Hepatic stellate cell (primary cell): ENCODE measurements around the gene DENND6A.
"Not testable (repeated sequence)": the region's sequence is repeated elsewhere in the genome, so short reads cannot be mapped to it uniquely, and the experiment has no call there.

Experiments
- DNase-seq: peaks from one replicate; pipeline ENCODE4 v3.0.0; 2011; ENCODE audit warnings: low spot score

Gene DENND6A

GRCh38 chr3:57694146-57694545, 1.3 kb upstream of the DENND6A start:
- DNase-seq: no peak

GRCh38 chr3:57692133-57692395, 813 bp downstream of the DENND6A start:
- not testable (repeated sequence) for DNase-seq

GRCh38 chr3:57691411-57692132, 1.3 kb downstream of the DENND6A start:
- peak; percentile 21 for DNase-seq

- no peak for DNase-seq
Measured at GRCh38 chr3:57689367-57690053, 3.4 kb downstream of the DENND6A start.

GRCh38 chr3:57688291-57688690, 4.6 kb downstream of the DENND6A start:
- no peak for DNase-seq

GRCh38 chr3:57683286-57683685, 9.6 kb downstream of the DENND6A start:
- DNase-seq: no peak

- peak; percentile 7 for DNase-seq
Measured at GRCh38 chr3:57682284-57682683, 10.6 kb downstream of the DENND6A start.

GRCh38 chr3:57681691-57682090, 11.2 kb downstream of the DENND6A start:
- DNase-seq: no peak

- no peak for DNase-seq
Measured at GRCh38 chr3:57680046-57680445, 12.8 kb downstream of the DENND6A start.

- DNase-seq: no peak
Measured at GRCh38 chr3:57675530-57675929, 17.3 kb downstream of the DENND6A start.

GRCh38 chr3:57673156-57673555, 19.7 kb downstream of the DENND6A start:
- no peak for DNase-seq

- no peak for DNase-seq
Measured at GRCh38 chr3:57670543-57670942, 22.3 kb downstream of the DENND6A start.

GRCh38 chr3:57661404-57661803, 31.5 kb downstream of the DENND6A start:
- no peak for DNase-seq

GRCh38 chr3:57659806-57660439, 33.0 kb downstream of the DENND6A start:
- no peak for DNase-seq

- DNase-seq: no peak
Measured at GRCh38 chr3:57659004-57659673, 33.7 kb downstream of the DENND6A start.

GRCh38 chr3:57658536-57658935, 34.3 kb downstream of the DENND6A start:
- no peak for DNase-seq

- no peak for DNase-seq
Measured at GRCh38 chr3:57655727-57656126, 37.1 kb downstream of the DENND6A start.

- DNase-seq: no peak
Measured at GRCh38 chr3:57654267-57654666, 38.6 kb downstream of the DENND6A start.

- DNase-seq: no peak
Measured at GRCh38 chr3:57652203-57652602, 40.7 kb downstream of the DENND6A start.

GRCh38 chr3:57647292-57647940, 45.5 kb downstream of the DENND6A start:
- no peak for DNase-seq

- peak; percentile 43 for DNase-seq
Measured at GRCh38 chr3:57646723-57647122, 46.2 kb downstream of the DENND6A start.

GRCh38 chr3:57644740-57645139, 48.1 kb downstream of the DENND6A start:
- no peak for DNase-seq
